Liver (tissue), 3 donors: ENCODE data around the gene CCL27.

Experiments used
- EGR1 ChIP-seq, 2 donors: IDR thresholded peaks; 2 replicates each; pipeline ENCODE4 v1.6.1; 2016 to 2018; ENCODE audit warnings: antibody characterized with exemption in 2 of 2, low read depth in 2 of 2
- FOXA1 ChIP-seq: IDR thresholded peaks from 2 replicates; pipeline ENCODE4 v1.6.1; 2016; ENCODE audit warnings: antibody characterized with exemption
- HNF4A ChIP-seq, 2 donors: conservative IDR thresholded peaks; 2 replicates each; pipeline ENCODE4 v1.6.1; 2016; ENCODE audit warnings: antibody characterized with exemption in 2 of 2, mild to moderate bottlenecking in 2 of 2
- SP1 ChIP-seq: IDR thresholded peaks from 2 replicates; pipeline ENCODE4 v1.6.1; 2018; ENCODE audit warnings: antibody characterized with exemption, mild to moderate bottlenecking
- TAF1 ChIP-seq: conservative IDR thresholded peaks from 2 replicates; pipeline ENCODE4 v1.6.1; 2016; ENCODE audit warnings: antibody characterized with exemption, mild to moderate bottlenecking
- YY1 ChIP-seq: IDR thresholded peaks from 2 replicates; pipeline ENCODE4 v1.6.1; 2016; ENCODE audit warnings: antibody characterized with exemption, mild to moderate bottlenecking
- TF ChIP-seq, protein P1 (sequence below): fragments of 150-350 bp; IDR thresholded peaks from 2 replicates; pipeline ENCODE4 v1.5.1; 2017; ENCODE audit warnings: improper control_type of control experiment, low read depth, low read length; ENCODE audit not compliant: missing input control
- TF ChIP-seq, protein P2 (sequence below): IDR thresholded peaks from 2 replicates; pipeline ENCODE4 v1.6.1; 2016; ENCODE audit warnings: antibody characterized with exemption
- TF ChIP-seq, protein P3 (sequence below): IDR thresholded peaks from 2 replicates; pipeline ENCODE4 v1.6.1; 2016; ENCODE audit warnings: antibody characterized with exemption
- donor health status: healthy.
- donor health status: healthy.

DNA sequence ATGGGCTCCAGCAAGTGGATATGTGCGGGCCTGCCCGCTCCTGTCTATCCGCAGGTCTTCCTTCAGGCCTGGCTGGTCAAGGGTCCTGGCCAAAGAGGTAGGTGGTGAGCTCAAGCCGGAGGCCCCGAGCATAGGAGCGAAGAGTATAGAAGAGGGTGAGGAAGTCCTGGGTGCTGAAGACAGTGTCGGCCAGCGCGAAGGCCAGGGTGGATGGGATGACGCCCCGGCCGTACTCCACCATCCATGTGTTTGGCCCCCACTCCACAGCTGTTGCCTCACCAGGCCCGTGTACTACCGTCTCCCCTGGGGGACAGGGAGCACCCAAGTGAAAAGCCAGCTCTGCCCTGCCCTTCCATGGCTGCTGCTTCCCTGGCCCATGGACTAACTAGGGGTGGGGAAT is 26.9 kb downstream of the CCL27 start:
- TF ChIP-seq, protein P1, sequence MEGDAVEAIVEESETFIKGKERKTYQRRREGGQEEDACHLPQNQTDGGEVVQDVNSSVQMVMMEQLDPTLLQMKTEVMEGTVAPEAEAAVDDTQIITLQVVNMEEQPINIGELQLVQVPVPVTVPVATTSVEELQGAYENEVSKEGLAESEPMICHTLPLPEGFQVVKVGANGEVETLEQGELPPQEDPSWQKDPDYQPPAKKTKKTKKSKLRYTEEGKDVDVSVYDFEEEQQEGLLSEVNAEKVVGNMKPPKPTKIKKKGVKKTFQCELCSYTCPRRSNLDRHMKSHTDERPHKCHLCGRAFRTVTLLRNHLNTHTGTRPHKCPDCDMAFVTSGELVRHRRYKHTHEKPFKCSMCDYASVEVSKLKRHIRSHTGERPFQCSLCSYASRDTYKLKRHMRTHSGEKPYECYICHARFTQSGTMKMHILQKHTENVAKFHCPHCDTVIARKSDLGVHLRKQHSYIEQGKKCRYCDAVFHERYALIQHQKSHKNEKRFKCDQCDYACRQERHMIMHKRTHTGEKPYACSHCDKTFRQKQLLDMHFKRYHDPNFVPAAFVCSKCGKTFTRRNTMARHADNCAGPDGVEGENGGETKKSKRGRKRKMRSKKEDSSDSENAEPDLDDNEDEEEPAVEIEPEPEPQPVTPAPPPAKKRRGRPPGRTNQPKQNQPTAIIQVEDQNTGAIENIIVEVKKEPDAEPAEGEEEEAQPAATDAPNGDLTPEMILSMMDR = no peak
- TF ChIP-seq EGR1 (IDR thresholded peaks at IDR 0.05; ENCODE audit: low read depth in 2 of 2) = no peak
- TF ChIP-seq YY1 = no peak
- TF ChIP-seq SP1 = no peak
- no peak for TF ChIP-seq FOXA1
- TF ChIP-seq, protein P2, sequence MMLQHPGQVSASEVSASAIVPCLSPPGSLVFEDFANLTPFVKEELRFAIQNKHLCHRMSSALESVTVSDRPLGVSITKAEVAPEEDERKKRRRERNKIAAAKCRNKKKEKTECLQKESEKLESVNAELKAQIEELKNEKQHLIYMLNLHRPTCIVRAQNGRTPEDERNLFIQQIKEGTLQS = no peak
- no peak for TF ChIP-seq TAF1
- TF ChIP-seq HNF4A (conservative IDR thresholded peaks at IDR 0.05) = no peak
- TF ChIP-seq, protein P3, sequence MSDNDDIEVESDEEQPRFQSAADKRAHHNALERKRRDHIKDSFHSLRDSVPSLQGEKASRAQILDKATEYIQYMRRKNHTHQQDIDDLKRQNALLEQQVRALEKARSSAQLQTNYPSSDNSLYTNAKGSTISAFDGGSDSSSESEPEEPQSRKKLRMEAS = no peak
